DND-41 (cell line): Measurements from ENCODE around the gene RNASEH2A.
"Not testable (repeated sequence)": the region's sequence is repeated elsewhere in the genome, so short reads cannot be mapped to it uniquely, and the experiment has no call there.

ENCODE experiments used
- ATAC-seq: fragments of 200-7000 bp; cut with Tn5 transposase; 3 replicates; pipeline ENCODE4 v1.9.1; 2021; ENCODE audit warnings: low read depth; ENCODE audit not compliant: insufficient read depth
- DNase-seq: peaks from one replicate; pipeline ENCODE4 v3.0.0-alpha.2; 2020
- H2AFZ ChIP-seq: 2 replicates; pipeline ENCODE4 v1.6.0; 2012; ENCODE audit warnings: low read depth, low read length
- H3K27ac ChIP-seq: 2 replicates; pipeline ENCODE4 v1.5.1; 2012; ENCODE audit warnings: low read length, inconsistent platforms
- H3K27me3 ChIP-seq: fragments of 200-600 bp; sonication (generic); 2 replicates; pipeline ENCODE4 v1.6.0; 2012; ENCODE audit warnings: low read length, mild to moderate bottlenecking, inconsistent platforms; ENCODE audit not compliant: insufficient read depth, poor library complexity
- H3K36me3 ChIP-seq: 2 replicates; pipeline ENCODE4 v1.5.1; 2012; ENCODE audit warnings: low read length, inconsistent platforms; ENCODE audit not compliant: insufficient read depth
- H3K4me1 ChIP-seq: 2 replicates; pipeline ENCODE4 v1.5.1; 2012; ENCODE audit warnings: mild to moderate bottlenecking, low read length; ENCODE audit not compliant: insufficient read depth
- H3K4me2 ChIP-seq: 2 replicates; pipeline ENCODE4 v1.6.0; 2012; ENCODE audit warnings: mild to moderate bottlenecking, moderate library complexity, low read length, inconsistent platforms; ENCODE audit not compliant: insufficient read depth
- H3K4me3 ChIP-seq, 2 experiments: fragments of 200-600 bp in 1 of 2; shearing (Covaris generic) in 1 of 2; 2 replicates each; pipeline ENCODE4 v1.5.1; 2012 to 2016; ENCODE audit warnings: inconsistent platforms in 2 of 2, low read length in 2 of 2, mild to moderate bottlenecking in 2 of 2, low read depth in 1 of 2, moderate library complexity in 1 of 2
- H3K79me2 ChIP-seq: 2 replicates; pipeline ENCODE4 v1.6.0; 2012; ENCODE audit warnings: low read length, inconsistent platforms; ENCODE audit not compliant: insufficient read depth
- H3K9ac ChIP-seq: 2 replicates; pipeline ENCODE4 v1.6.0; 2012; ENCODE audit warnings: low read depth, mild to moderate bottlenecking, inconsistent platforms, low read length, moderate library complexity
- H3K9me3 ChIP-seq: 2 replicates; pipeline ENCODE4 v1.5.1; 2012; ENCODE audit warnings: low read length, moderate library complexity, mild to moderate bottlenecking, inconsistent platforms; ENCODE audit not compliant: insufficient read depth, severe bottlenecking
- H4K20me1 ChIP-seq: 2 replicates; pipeline ENCODE4 v1.6.0; 2012; ENCODE audit warnings: low read length; ENCODE audit not compliant: insufficient read depth
- EZH2 ChIP-seq: IDR thresholded peaks from 3 replicates; pipeline ENCODE4 v1.6.1; 2012; ENCODE audit warnings: borderline replicate concordance, low read depth, mild to moderate bottlenecking, moderate library complexity, low read length, inconsistent platforms; ENCODE audit not compliant: severe bottlenecking
- TF ChIP-seq, protein P1 (sequence below): IDR thresholded peaks from 2 replicates; pipeline ENCODE4 v1.5.1; 2012; ENCODE audit warnings: borderline replicate concordance, low read length, moderate library complexity, mild to moderate bottlenecking; ENCODE audit not compliant: poor library complexity, severe bottlenecking; ENCODE audit errors: extremely low read depth

RNASEH2A gene

DNA sequence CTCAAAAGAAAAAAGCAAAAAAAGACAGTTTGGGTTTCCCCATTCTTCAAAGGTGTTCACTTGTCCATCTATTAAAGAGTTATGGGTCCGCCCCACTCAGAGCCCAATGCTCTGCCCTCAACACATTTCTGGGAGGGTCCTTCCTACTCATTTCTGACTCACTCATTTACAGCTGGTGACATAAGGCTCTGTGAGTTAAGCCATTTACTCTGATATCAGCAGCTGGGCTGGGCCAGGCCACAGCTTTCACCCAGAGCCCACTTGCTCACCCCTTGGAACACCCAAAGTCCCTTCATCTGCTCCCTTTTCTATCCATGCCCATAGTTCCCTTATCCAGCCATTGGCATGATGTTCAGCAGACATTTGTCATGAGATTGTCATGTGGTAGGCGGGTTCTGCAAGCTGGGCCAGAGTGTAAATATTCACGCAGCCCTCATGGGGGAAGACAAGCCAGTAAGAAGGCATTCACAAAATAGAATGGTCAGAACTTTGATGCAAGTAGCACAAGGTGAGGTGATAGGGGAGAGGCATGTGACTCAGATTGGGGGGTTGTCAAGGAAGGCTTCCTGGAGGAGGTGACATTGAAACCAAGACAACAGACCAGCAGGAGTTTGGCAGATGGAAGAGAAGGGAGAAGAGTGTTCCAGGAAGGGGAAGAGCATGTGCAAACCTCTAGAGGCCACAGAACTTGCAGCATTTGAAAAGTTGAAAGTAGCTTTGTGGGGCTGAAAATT, 37.8 kb downstream of the RNASEH2A start:
- H3K4me1 ChIP-seq = peaks cover 23% of the 10 kb centered on the region
- no peak for DNase-seq

DNA sequence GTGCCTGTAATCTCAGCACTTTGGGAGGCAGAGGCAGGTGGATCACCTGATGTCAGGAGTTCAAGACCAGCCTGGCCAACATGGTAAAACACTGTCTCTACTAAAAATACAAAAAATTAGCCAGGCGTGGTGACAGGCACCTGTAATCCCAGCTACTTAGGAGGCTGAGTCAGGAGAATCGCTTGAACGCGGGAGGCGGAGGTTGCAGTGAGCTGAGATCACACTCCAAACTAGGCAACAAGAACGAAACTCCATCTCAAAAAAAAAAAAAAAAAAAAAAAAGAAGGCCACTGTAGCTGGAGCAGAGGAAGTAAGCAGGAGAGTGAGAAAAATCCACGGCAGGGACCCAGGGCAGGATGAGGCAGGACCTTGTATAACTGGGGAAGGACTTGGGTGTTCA, 40.2 kb downstream of the RNASEH2A start:
- Histone ChIP-seq H3K79me2 (peaks cover 13% of the 10 kb centered on the region), H3K36me3 (peaks cover 22% of the 10 kb centered on the region), H4K20me1 (peaks cover 16% of the 10 kb centered on the region)
- H3K9ac ChIP-seq, H2AFZ ChIP-seq, H3K4me3 ChIP-seq, H3K27me3 ChIP-seq, H3K27ac ChIP-seq, H3K4me1 ChIP-seq, ATAC-seq, H3K4me2 ChIP-seq, H3K9me3 ChIP-seq, DNase-seq: not testable (repeated sequence)

More for the DNA sequence above, 37.8 kb downstream of the RNASEH2A start:
- peaks cover 31% of the 10 kb centered on the region for H4K20me1 ChIP-seq
- H3K36me3 ChIP-seq = peaks cover 21% of the 10 kb centered on the region
- no peak overlapping the region for H3K9ac ChIP-seq
- H3K27ac ChIP-seq = no peak overlapping the region
- no peak overlapping the region for H3K4me3 ChIP-seq
- peaks cover 35% of the 10 kb centered on the region for H3K79me2 ChIP-seq
- no peak overlapping the region for H3K4me2 ChIP-seq
- no peak overlapping the region for H2AFZ ChIP-seq
- no peaks in the 10 kb centered on the region for H3K9me3 ChIP-seq
- H3K27me3 ChIP-seq = no peaks in the 10 kb centered on the region
- ATAC-seq = no peak
- no peak for TF ChIP-seq EZH2
- TF ChIP-seq, protein P1, sequence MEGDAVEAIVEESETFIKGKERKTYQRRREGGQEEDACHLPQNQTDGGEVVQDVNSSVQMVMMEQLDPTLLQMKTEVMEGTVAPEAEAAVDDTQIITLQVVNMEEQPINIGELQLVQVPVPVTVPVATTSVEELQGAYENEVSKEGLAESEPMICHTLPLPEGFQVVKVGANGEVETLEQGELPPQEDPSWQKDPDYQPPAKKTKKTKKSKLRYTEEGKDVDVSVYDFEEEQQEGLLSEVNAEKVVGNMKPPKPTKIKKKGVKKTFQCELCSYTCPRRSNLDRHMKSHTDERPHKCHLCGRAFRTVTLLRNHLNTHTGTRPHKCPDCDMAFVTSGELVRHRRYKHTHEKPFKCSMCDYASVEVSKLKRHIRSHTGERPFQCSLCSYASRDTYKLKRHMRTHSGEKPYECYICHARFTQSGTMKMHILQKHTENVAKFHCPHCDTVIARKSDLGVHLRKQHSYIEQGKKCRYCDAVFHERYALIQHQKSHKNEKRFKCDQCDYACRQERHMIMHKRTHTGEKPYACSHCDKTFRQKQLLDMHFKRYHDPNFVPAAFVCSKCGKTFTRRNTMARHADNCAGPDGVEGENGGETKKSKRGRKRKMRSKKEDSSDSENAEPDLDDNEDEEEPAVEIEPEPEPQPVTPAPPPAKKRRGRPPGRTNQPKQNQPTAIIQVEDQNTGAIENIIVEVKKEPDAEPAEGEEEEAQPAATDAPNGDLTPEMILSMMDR = no peak

DNA sequence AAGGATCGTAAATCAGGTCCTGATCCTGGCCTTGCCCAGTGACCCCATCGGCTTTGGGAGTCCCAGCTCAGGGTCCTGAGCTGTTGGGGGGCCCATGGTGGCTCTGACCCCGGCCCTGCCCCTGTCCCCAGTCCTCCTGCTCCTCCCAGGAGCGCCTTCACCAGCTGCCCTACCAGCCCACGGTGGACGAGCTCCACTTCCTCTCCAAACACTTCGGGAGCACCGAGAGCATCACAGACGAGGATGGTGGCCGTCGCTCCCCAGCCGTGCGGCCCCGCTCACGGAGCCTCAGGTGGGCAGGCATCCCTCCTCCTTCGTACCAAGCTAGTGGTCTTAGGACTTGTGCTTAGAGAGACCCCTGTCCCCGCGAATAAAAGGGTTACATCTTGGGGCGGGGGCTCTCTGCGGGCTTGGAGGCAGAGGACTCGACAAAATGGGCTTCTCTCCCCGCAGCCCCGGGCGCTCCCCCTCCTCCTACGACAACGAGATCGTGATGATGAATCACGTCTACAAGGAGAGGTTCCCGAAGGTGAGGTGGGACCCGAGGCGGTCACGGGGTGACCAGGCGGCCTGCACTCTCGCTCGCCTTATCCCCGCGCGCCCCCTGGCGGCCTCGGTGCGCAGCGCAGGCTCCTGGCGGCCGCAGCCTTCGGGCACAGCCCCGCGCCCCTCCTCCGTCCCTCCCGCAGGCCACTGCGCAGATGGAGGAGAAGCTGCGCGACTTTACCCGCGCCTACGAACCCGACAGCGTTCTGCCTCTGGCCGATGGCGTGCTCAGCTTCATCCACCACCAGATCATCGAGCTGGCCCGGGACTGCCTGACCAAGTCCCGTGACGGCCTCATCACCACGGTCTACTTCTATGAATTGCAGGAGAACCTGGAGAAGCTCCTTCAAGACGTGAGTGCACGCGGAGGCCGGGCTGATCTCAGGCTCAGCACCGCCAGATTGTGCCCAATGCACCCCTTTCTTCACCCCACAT, 41.1 kb downstream of the RNASEH2A start:
- TF ChIP-seq, protein P1 = peak; percentile 95
- no peak for TF ChIP-seq EZH2
- peaks cover 12% of the 10 kb centered on the region for H4K20me1 ChIP-seq
- H3K9me3 ChIP-seq = no peaks in the 10 kb centered on the region
- ATAC-seq (peak; percentile 93), DNase-seq (peak; percentile 70)
- H3K4me1 ChIP-seq = peaks cover 8% of the 10 kb centered on the region
- H3K79me2 ChIP-seq = peaks cover 8% of the 10 kb centered on the region; the same call in 1 of the 2 replicates
- H2AFZ ChIP-seq = no peak overlapping the region; the same call in none of the 2 replicates
- H3K27me3 ChIP-seq = no peaks in the 10 kb centered on the region
- H3K9ac ChIP-seq = no peak overlapping the region
- no peak overlapping the region for H3K27ac ChIP-seq
- H3K4me3 ChIP-seq = no peak overlapping the region
- peak overlapping the region; percentile 45; the same call in 1 of the 2 replicates for H3K4me2 ChIP-seq
- H3K36me3 ChIP-seq = peaks cover 30% of the 10 kb centered on the region

DNA sequence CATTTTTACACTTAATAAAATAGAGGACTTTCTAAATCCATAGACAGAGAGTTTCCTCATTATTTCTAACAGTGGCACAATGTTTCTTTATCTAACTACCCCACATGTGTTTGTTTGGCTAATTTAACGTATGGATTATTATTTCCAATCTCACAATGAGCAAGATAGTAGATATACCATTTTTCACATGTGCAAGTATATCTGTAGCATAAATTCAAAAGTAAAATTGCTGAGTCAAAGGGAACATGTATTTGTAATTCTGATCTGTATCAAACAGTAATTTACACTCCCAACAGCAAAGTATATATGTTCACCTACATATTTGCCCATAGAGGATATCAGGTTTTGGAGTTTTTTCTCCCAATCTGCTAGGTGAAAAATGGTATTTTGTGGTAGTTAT, 50.3 kb downstream of the RNASEH2A start:
- no peak for ATAC-seq

More for the DNA sequence above, 50.3 kb downstream of the RNASEH2A start:
- Histone ChIP-seq H2AFZ (no peak overlapping the region), H3K4me2 (no peak overlapping the region), H3K27ac (no peak overlapping the region), H3K36me3 (peaks cover 25% of the 10 kb centered on the region), H3K27me3 (no peaks in the 10 kb centered on the region), H3K4me1 (no peaks in the 10 kb centered on the region), H4K20me1 (no peaks in the 10 kb centered on the region), H3K79me2 (no peaks in the 10 kb centered on the region), H3K9ac (no peak overlapping the region), H3K4me3 (no peak overlapping the region), H3K9me3 (no peaks in the 10 kb centered on the region)
- TF ChIP-seq, protein P1 = no peak
- TF ChIP-seq EZH2 = no peak
- DNase-seq = no peak
